T1000 (cell line): ENCODE data around the gene MRAS.
"Not testable (repeated sequence)": the region's sequence is repeated elsewhere in the genome, so short reads cannot be mapped to it uniquely, and the experiment has no call there.

Experiments used
- DNase-seq: peaks from one replicate; lab custom pipeline; 2025; ENCODE audit warnings: mixed read lengths; lab: John Stamatoyannopoulos, UW

The MRAS gene

DNA sequence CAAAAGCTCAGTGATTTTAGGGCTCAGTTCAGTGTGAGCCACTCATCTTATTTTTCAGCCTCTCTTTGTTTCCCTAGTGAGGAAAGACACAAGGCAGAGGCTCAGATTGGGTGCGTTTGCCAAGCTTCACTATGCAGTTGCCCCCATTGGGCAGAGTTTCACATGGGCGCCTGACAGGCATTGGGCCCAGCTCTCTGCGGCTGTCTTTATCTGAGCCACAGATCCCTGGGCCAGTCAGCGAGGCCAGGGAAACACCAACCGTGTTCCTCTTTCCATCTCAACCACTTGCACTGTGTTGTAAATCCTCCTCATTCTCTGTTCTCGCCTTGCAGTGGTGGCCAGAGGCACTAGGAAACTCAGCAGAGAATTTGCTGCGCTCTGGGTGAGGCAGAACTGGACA lies 96.9 kb downstream of the MRAS start:
- DNase-seq = no peak

DNA sequence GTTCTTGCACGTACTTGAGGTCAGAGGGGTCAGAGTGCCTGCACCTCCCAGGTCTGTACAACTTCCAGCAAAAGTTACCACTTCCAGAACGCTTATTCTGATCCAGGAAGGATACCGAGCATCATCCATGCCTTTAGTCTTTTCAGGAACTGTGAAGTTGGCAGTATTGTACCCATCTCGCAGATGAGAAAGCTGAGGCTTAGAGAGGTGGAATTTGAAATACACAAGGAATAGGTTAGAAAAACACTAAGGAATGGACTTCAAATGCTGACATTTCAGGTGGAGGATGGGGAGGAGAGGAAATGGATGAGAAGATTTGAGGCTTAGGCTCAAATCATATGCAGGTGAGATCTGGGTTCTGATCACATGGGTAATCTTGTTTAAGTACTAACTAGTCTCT lies 97.3 kb downstream of the MRAS start:
- DNase-seq = no peak

DNA sequence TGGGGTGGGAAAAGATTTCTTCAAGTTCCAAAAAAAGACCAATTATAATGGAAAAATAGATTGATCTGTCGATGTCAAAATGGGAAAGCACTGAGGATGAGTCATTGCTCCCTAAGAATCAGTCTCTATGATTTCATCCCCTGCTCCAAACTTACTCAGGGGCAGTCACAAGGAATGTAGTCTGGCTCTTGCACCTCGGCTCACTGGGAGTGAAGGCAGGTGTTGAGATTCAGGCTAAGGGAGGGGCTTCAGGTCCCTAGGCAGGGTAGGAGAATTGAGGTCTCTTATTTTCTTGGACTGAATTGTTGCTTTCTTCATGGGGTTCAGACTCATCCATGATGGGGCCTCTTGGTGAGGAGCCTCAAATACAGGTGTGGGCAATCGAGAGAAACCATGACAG lies 100.3 kb downstream of the MRAS start:
- DNase-seq = no peak

DNA sequence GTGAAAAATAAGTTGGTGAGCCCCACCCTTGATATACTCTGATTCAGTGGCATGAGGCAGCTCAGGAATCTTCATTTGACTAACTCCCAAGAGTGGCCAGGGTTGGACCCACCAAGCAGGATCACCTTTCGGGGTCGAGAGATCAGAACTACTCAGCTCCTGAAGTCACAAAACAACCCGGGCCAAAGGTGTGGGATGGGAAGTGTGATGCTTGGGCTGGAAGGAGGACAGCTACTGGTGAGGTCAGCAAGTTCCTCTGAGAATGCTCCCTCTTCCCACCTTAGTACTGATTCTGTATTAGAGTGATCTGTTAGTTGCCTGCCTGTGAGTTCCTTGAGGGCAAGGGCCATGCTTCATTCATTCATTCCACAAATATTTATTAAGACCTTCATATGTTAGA lies 101.1 kb downstream of the MRAS start:
- DNase-seq = no peak

DNA sequence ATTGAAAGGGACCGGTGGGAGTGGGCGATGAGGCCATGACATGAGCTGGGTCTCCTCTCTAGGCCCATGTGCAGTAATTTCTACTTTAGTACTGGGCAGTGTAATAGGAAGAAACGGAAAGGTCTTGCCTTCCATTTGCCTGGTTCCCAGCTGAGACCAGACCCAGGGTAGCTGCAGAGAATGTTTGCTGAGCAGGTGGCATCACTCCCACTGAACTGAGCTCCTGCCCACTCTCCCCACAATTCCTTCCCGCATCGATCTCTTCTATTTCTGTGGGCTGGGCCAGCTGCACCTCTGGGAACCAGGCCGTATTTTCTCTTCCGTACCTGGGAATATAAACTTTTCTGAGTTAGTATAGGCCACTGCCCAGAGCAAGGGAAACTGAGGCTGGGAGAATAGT lies 101.8 kb downstream of the MRAS start:
- DNase-seq = no peak

DNA sequence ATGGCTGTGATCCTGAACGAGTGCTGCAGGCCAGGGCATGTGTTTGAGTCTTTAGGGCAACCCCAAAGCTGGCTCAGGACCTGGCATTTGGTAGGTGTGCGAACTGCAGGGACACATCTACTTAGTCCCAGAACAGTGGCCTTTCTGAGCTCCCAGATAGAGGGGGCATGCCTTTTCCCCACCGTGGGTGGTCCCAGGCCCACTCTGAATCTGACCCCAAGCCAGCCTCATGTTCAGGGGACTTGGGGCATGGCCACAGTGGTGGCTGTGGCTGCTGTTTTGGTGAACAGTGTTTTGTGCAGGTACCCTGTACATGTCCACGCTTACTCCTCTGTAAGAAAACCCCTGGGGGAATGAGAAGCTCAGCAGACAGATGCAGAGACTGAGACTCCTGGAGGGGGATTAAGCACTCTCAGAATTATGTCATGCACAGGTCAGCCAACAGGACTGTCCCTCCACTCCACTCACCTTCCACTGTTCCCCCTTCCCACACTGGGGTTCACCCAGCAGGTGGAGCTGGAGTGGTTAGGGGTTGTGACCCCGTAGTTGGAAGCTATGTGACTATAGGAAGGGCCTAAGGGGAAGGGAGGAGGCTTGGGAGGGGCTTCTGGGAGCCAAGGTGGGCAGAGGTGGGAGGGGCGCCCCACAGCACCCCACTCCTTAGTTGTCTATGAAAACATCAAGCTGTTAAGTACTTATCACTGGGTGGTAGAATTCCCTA lies 102.5 kb downstream of the MRAS start:
- no peak for DNase-seq

DNA sequence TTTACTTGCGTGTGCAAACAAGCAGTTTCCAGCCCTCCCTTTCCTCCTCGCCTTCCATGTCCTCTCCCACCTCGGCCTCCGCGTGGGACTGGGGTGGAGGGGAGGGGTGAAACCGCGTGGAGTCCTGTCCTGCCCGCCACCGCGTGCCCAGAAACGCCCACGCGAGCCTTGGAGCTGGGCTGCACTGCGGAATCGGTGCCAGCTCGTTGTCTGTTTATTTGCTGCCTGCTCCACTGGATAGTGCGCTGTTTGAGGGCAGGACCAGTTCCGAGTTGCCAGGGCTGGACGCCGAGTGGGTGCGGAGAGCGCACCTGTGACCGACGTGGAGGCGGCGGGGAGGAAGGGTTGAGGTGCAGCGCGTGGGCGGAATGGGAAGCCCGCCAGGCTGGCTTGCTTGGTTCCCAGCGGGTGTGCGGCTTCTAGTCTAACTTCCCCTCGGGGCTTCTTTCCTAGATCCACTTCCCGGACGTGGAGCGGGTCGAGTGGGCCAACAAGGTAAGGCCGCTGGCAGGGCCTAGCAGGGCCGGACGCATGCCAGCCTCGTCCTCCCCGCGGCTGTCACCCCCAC lies 103.3 kb downstream of the MRAS start:
- DNase-seq = no peak

DNA sequence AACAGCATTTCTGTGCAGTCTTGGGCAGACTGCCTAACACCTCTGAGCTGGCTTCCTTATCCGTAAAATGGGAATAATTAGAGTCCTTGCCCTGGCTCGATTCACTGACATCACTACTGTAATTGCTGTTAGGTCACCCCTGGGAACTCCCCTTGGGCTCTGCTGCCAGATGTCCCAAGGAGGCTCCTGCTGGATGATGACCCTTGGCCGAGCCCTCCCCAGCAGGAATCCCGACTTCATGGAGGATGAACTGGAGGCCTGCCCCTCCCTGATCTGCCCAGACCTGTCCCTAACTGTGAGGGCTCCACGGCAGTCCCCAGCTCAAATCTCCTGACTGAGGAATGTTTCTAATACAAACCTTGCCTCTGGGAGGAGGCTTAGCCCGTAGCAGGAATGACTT lies 104.1 kb downstream of the MRAS start:
- no peak for DNase-seq

DNA sequence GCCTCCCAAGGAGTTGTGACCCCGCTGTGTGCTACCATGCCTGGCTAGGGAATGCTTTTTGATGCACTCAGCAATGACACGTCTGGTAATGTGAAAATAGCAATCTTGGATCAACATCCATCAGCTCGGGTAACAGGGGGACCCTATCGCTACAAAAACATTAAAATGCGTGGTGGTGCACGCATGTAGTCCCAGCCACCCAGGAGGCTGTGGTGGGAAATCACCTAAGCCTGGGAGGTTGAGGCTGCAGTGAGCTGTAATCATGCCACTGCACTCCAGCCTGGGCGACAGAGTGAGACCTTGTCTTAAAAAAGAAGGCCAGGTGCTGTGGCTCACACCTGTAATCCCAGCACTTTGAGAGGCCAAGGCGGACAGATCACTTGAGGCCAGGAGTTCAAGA lies 105.6 kb downstream of the MRAS start:
- not testable (repeated sequence) for DNase-seq
